ENCODE data around the gene CCL28.

Gene CCL28

DNA sequence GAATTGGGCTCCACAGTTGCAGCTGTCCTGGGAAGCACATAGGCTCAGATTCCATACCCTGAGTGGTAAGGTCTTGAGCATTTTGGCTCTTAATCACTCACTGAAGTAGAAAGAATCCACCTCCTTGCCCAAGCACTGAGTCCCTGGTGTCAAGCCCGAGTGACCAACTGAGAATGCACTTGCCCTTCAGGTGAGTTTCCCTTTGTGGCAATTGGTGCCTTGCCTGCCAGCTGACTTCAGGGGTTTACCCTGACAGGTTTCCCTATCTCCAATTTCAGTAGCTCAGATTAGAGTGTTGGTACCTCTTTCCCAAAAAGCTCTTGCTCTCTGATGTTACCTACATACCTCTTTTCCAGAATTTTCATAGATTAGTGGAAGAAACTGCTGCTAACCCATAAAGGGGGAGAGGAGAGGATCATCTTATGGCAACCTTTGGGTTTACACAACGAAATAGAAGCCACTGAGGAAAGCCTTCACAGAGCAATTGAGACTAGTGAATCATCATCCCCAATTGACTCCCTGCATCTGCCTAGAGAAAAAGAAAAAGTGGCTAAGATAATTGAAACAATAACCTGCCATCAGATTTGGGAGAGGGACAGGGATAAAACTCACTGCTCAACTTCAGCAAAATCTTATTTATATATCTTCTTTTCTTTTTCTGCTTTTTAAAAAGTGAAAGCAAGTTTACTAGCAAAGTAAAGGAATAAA is 48.6 kb downstream of the CCL28 start:
- Histone ChIP-seq H3K79me2 (ENCODE audit: control insufficient read depth, low read length) (no peaks in the 10 kb centered on the region), H3K9me3 (ENCODE audit: control insufficient read depth, insufficient read depth, low read length) (peaks cover 3% of the 10 kb centered on the region; the same call in 1 of the 2 replicates), H3K27me3 (ENCODE audit: control insufficient read depth, low read length) (peaks cover 4% of the 10 kb centered on the region; the same call in 1 of the 2 replicates), H3K27ac (ENCODE audit: low read depth, low read length) (no peak overlapping the region), H3F3A (ENCODE audit: control insufficient read depth, insufficient read depth) (no peaks in the 10 kb centered on the region), H3K36me3 (ENCODE audit: control insufficient read depth, low read length) (no peaks in the 10 kb centered on the region), H3K4me2 (ENCODE audit: low read length) (no peak overlapping the region), H3K4me1 (ENCODE audit: control insufficient read depth, low read length) (no peaks in the 10 kb centered on the region), H4K20me1 (ENCODE audit: control insufficient read depth, insufficient read depth, low read depth, low read length) (no peaks in the 10 kb centered on the region), H3K9me2 (replicated peaks; ENCODE audit: control insufficient read depth, low read length) (no peaks in the 10 kb centered on the region), H3K4me3 (ENCODE audit: low read length) (no peak overlapping the region)
- TF ChIP-seq, protein P1, sequence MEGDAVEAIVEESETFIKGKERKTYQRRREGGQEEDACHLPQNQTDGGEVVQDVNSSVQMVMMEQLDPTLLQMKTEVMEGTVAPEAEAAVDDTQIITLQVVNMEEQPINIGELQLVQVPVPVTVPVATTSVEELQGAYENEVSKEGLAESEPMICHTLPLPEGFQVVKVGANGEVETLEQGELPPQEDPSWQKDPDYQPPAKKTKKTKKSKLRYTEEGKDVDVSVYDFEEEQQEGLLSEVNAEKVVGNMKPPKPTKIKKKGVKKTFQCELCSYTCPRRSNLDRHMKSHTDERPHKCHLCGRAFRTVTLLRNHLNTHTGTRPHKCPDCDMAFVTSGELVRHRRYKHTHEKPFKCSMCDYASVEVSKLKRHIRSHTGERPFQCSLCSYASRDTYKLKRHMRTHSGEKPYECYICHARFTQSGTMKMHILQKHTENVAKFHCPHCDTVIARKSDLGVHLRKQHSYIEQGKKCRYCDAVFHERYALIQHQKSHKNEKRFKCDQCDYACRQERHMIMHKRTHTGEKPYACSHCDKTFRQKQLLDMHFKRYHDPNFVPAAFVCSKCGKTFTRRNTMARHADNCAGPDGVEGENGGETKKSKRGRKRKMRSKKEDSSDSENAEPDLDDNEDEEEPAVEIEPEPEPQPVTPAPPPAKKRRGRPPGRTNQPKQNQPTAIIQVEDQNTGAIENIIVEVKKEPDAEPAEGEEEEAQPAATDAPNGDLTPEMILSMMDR (IDR thresholded peaks at IDR 0.05; ENCODE audit: low read depth, low read length, poor library complexity, severe bottlenecking), result no peak
- no peak for TF ChIP-seq EZH2phosphoT487 (IDR thresholded peaks at IDR 0.05; ENCODE audit: borderline replicate concordance, low read length)

DNA sequence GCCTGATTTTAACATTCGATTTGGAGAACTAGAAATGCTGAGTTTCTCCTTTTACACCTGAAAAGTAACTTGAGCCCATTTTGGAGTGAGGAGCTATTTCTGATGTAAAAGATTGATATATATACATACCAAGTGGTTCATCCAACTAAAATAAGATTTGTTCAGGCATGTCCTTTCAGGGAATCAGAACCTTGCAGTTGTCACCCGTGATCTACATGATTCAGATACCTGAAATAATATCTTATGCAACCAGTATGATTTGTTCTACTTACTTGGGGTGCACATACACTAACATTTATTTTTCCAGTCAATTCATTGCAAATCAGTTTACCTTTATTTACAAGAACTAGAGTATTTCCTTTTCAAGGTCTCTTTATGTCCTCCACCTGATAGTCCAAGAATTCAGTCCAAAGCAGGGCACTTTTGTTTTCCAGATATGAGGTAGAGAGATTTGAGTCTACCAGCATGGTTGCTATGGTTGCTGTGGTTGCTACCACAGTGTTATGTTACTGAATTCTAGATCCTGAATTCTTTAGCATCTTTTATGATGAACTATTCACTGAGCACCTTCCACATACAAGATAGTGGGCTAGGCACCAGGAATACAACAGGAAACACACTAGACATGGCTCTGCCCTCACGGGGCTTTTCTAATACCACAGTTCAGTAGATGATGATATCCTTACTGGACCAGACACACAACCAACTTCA is 49.3 kb downstream of the CCL28 start:
- Histone ChIP-seq H3K36me3 (ENCODE audit: control insufficient read depth, low read length) (no peaks in the 10 kb centered on the region), H3K79me2 (ENCODE audit: control insufficient read depth, low read length) (no peaks in the 10 kb centered on the region), H3K9me3 (ENCODE audit: control insufficient read depth, insufficient read depth, low read length) (peaks cover 3% of the 10 kb centered on the region; the same call in 1 of the 2 replicates), H3K4me2 (ENCODE audit: low read length) (no peak overlapping the region), H3K9me2 (replicated peaks; ENCODE audit: control insufficient read depth, low read length) (no peaks in the 10 kb centered on the region), H3K27me3 (ENCODE audit: control insufficient read depth, low read length) (peaks cover 4% of the 10 kb centered on the region; the same call in 1 of the 2 replicates), H3K27ac (ENCODE audit: low read depth, low read length) (no peak overlapping the region), H3F3A (ENCODE audit: control insufficient read depth, insufficient read depth) (no peaks in the 10 kb centered on the region), H3K4me3 (ENCODE audit: low read length) (no peak overlapping the region), H4K20me1 (ENCODE audit: control insufficient read depth, insufficient read depth, low read depth, low read length) (no peaks in the 10 kb centered on the region), H3K4me1 (ENCODE audit: control insufficient read depth, low read length) (no peaks in the 10 kb centered on the region)
- TF ChIP-seq, protein P1 (IDR thresholded peaks at IDR 0.05; ENCODE audit: low read depth, low read length, poor library complexity, severe bottlenecking), result no peak
- no peak for TF ChIP-seq EZH2phosphoT487 (IDR thresholded peaks at IDR 0.05; ENCODE audit: borderline replicate concordance, low read length)

DNA sequence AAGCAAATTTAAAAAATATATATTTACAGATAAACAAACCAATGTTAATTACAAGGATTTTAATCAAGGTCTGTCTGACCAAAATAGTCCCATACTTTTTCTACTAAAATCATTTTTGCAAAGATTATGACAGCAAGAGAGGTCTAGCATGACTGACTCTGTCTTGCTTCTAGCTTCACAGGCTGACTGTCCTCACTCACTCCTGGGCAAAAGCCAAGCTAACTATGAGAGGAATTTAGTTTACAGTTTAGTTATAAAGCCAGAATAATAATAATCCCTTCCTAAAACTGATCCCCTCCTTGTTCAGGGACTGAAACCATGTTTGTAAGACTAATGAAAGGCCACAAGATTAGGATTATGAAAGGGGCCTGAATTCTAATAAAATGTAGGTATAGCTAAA is 53.5 kb downstream of the CCL28 start:
- Histone ChIP-seq H3K27me3 (ENCODE audit: control insufficient read depth, low read length) (peaks cover 4% of the 10 kb centered on the region; the same call in 1 of the 2 replicates), H3K4me3 (ENCODE audit: low read length) (no peak overlapping the region), H3K79me2 (ENCODE audit: control insufficient read depth, low read length) (no peaks in the 10 kb centered on the region), H3K9me3 (ENCODE audit: control insufficient read depth, insufficient read depth, low read length) (peaks cover 3% of the 10 kb centered on the region; the same call in 1 of the 2 replicates), H3K36me3 (ENCODE audit: control insufficient read depth, low read length) (no peaks in the 10 kb centered on the region), H3K4me2 (ENCODE audit: low read length) (no peak overlapping the region), H3K9me2 (replicated peaks; ENCODE audit: control insufficient read depth, low read length) (no peaks in the 10 kb centered on the region), H3K4me1 (ENCODE audit: control insufficient read depth, low read length) (no peaks in the 10 kb centered on the region), H3K27ac (ENCODE audit: low read depth, low read length) (no peak overlapping the region), H3F3A (ENCODE audit: control insufficient read depth, insufficient read depth) (no peaks in the 10 kb centered on the region), H4K20me1 (ENCODE audit: control insufficient read depth, insufficient read depth, low read depth, low read length) (no peaks in the 10 kb centered on the region)
- TF ChIP-seq EZH2phosphoT487 (IDR thresholded peaks at IDR 0.05; ENCODE audit: borderline replicate concordance, low read length), result no peak
- TF ChIP-seq, protein P1 (IDR thresholded peaks at IDR 0.05; ENCODE audit: low read depth, low read length, poor library complexity, severe bottlenecking), result no peak
